Measurements from ENCODE around the gene BEND7. TPM values are rescaled to one million over a fixed set of nuclear protein-coding genes. Genes with fewer than 3 reads are reported as not detected.

BEND7 gene
- total and polyA plus RNA-seq, 9 of the 15 experiments (the other 6 are each of a cell fraction or from before 2014, with no cell fraction given) = 1.3 to 11.4 (median 5.2) TPM

GRCh38 chr10:13518076-13518692 is 10.6 kb downstream of the BEND7 start (continued):
- TF ChIP-seq, protein P1, sequence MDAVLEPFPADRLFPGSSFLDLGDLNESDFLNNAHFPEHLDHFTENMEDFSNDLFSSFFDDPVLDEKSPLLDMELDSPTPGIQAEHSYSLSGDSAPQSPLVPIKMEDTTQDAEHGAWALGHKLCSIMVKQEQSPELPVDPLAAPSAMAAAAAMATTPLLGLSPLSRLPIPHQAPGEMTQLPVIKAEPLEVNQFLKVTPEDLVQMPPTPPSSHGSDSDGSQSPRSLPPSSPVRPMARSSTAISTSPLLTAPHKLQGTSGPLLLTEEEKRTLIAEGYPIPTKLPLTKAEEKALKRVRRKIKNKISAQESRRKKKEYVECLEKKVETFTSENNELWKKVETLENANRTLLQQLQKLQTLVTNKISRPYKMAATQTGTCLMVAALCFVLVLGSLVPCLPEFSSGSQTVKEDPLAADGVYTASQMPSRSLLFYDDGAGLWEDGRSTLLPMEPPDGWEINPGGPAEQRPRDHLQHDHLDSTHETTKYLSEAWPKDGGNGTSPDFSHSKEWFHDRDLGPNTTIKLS (IDR thresholded peaks at IDR 0.05; ENCODE audit: borderline replicate concordance, low read depth) = no peak
- TF ChIP-seq EZH2 (IDR thresholded peaks at IDR 0.05; ENCODE audit: borderline replicate concordance, low read depth, low read length) = no peak
- TF ChIP-seq RAD21 (CRISPR knock-in tag; conservative IDR thresholded peaks at IDR 0.05 in 1 of 2, IDR thresholded peaks at IDR 0.05 in 1 of 2) = peak; percentile 55 to 76
- TF ChIP-seq SRSF1 (IDR thresholded peaks at IDR 0.05; ENCODE audit: low read depth, low read length) = no peak
- no peak for TF ChIP-seq FOXP1 (CRISPR knock-in tag; IDR thresholded peaks at IDR 0.05)
- TF ChIP-seq ZBTB7A (IDR thresholded peaks at IDR 0.05; ENCODE audit: borderline replicate concordance, control insufficient read depth, low read depth, low read length) = peak; percentile 35; the same call in 1 of the 2 replicates
- no peak for TF ChIP-seq HMG20A (CRISPR knock-in tag; conservative IDR thresholded peaks at IDR 0.05)
- TF ChIP-seq TRIM25 (IDR thresholded peaks at IDR 0.05; ENCODE audit: borderline replicate concordance) = no peak
- TF ChIP-seq, protein P2, sequence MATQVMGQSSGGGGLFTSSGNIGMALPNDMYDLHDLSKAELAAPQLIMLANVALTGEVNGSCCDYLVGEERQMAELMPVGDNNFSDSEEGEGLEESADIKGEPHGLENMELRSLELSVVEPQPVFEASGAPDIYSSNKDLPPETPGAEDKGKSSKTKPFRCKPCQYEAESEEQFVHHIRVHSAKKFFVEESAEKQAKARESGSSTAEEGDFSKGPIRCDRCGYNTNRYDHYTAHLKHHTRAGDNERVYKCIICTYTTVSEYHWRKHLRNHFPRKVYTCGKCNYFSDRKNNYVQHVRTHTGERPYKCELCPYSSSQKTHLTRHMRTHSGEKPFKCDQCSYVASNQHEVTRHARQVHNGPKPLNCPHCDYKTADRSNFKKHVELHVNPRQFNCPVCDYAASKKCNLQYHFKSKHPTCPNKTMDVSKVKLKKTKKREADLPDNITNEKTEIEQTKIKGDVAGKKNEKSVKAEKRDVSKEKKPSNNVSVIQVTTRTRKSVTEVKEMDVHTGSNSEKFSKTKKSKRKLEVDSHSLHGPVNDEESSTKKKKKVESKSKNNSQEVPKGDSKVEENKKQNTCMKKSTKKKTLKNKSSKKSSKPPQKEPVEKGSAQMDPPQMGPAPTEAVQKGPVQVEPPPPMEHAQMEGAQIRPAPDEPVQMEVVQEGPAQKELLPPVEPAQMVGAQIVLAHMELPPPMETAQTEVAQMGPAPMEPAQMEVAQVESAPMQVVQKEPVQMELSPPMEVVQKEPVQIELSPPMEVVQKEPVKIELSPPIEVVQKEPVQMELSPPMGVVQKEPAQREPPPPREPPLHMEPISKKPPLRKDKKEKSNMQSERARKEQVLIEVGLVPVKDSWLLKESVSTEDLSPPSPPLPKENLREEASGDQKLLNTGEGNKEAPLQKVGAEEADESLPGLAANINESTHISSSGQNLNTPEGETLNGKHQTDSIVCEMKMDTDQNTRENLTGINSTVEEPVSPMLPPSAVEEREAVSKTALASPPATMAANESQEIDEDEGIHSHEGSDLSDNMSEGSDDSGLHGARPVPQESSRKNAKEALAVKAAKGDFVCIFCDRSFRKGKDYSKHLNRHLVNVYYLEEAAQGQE (IDR thresholded peaks at IDR 0.05; ENCODE audit: borderline replicate concordance) = peak; percentile 41; the same call in 1 of the 2 replicates
- TF ChIP-seq, protein P2 (CRISPR knock-in tag; IDR thresholded peaks at IDR 0.05; ENCODE audit: low read depth) = no peak
- TF ChIP-seq ZNF79 (CRISPR knock-in tag; IDR thresholded peaks at IDR 0.05; ENCODE audit: low read depth) = no peak

Measured in K562 (cell line).